ENCODE measurements around the gene NUP210L.
"Not testable (repeated sequence)": the region's sequence is repeated elsewhere in the genome, so short reads cannot be mapped to it uniquely, and the experiment has no call there.

The NUP210L gene

GRCh38 chr1:153987621-153988020, 167.3 kb downstream of the NUP210L start:
- no peak for DNase-seq

- DNase-seq, result no peak
These were observed 168.7 kb downstream of the NUP210L start, which contains the start of gene RAB13 for GRCh38 chr1:153985941-153986761. TSS of gene RAB13 (minus strand) at chr1:153986339. CDS start at chr1:153986236, 103 bp downstream.

GRCh38 chr1:153985341-153985912, 169.4 kb downstream of the NUP210L start:
- no peak for DNase-seq

- no peak for DNase-seq
These were observed 170.6 kb downstream of the NUP210L start for GRCh38 chr1:153984123-153984894.

- not testable (repeated sequence) for DNase-seq
These were observed 173.1 kb downstream of the NUP210L start for GRCh38 chr1:153981735-153982134.

- DNase-seq, result not testable (repeated sequence)
These were observed 175.8 kb downstream of the NUP210L start for GRCh38 chr1:153979091-153979490.

- no peak for DNase-seq
These were observed 176.5 kb downstream of the NUP210L start for GRCh38 chr1:153978274-153978909.

GRCh38 chr1:153977250-153978240, 177.3 kb downstream of the NUP210L start, which contains the start of gene JTB:
TSS of gene JTB (minus strand) at chr1:153977674. CDS start at chr1:153977252, 422 bp downstream.
- peak; percentile 78 for DNase-seq

GRCh38 chr1:153976819-153977249, 178.0 kb downstream of the NUP210L start:
- no peak for DNase-seq

- DNase-seq, result no peak
These were observed 181.3 kb downstream of the NUP210L start for GRCh38 chr1:153973525-153973924.

GRCh38 chr1:153973071-153973470, 181.8 kb downstream of the NUP210L start:
- DNase-seq, result no peak

GRCh38 chr1:153970346-153970745, 184.5 kb downstream of the NUP210L start:
- DNase-seq, result no peak

- no peak for DNase-seq
These were observed 185.9 kb downstream of the NUP210L start for GRCh38 chr1:153968972-153969371.

- no peak for DNase-seq
These were observed 186.5 kb downstream of the NUP210L start for GRCh38 chr1:153968408-153968807.

- no peak for DNase-seq
These were observed 186.9 kb downstream of the NUP210L start for GRCh38 chr1:153968000-153968363.

GRCh38 chr1:153967107-153967999, 187.5 kb downstream of the NUP210L start, which contains the start of gene CREB3L4:
TSS of gene CREB3L4 (plus strand) at chr1:153967902. CDS start at chr1:153968526, 624 bp downstream.
- peak; percentile 84 for DNase-seq

GRCh38 chr1:153963850-153964331, 191.0 kb downstream of the NUP210L start:
- DNase-seq, result no peak

- peak; percentile 92 for DNase-seq
These were observed 191.6 kb downstream of the NUP210L start, which contains the start of gene SLC39A1 for GRCh38 chr1:153963030-153963849. TSS of gene SLC39A1 (minus strand) at chr1:153963537. CDS start at chr1:153962715, 822 bp downstream.
